ENCODE results near the gene CRYBG2.
"Not testable (repeated sequence)": the region's sequence is repeated elsewhere in the genome, so short reads cannot be mapped to it uniquely, and the experiment has no call there.

The CRYBG2 gene

GRCh38 chr1:26318338-26319064, 35.4 kb downstream of the CRYBG2 start:
- DNase-seq = no peak

- no peak for DNase-seq
Measured at GRCh38 chr1:26317612-26318337, 36.2 kb downstream of the CRYBG2 start, which contains the start of gene CD52. TSS of gene CD52 (plus strand) at chr1:26317958. CDS start at chr1:26318018, 60 bp downstream.

GRCh38 chr1:26317146-26317545, 36.8 kb downstream of the CRYBG2 start:
- no peak for DNase-seq

DNA sequence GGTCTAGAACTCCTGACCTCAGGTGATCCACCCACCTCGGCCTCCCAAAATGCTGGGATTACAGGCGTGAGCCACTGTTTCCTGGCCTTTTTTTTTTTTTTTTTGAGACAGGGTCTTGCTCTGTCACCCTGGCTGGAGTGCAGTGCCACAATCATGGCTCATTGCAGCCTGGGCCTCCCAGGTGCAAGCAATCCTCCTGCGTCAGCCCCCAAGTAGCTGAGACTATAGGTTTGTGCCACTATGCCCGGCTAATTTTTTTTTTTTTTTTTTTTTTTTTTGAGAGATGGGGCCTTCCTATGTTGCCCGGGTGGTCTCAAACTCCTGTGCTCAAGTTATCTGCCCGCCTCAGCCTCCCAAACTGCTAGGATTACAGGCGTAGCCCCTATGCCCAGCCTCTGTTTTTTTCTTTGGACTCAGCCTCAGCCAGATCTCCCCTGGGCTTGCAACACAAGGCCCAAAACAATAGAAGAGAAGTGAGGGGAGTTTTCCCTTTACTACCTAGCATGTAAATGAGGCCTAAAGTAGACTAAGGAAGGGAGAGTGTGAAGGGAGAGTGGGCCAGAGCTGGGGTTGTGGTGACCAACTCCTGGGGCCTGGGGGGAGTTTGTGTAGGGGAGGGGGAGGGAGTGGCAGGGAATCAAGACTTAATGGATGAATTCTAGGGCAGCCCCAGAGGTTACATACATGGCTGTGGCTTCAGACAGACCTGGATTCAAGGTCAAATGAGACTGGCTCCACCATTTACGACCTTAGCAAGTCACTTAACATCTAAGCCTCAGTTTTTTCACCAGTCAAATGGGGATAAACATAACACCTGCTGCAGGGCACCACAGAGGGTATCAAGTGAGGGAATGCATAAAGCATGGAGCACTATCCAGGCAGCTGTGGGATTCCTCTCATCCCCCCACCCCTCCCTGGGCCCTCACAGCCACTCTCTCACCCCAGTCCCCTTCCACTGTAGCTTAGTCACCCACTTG, 37.8 kb downstream of the CRYBG2 start:
- no peak for DNase-seq

GRCh38 chr1:26314501-26314900, 39.4 kb downstream of the CRYBG2 start:
- no peak for DNase-seq

GRCh38 chr1:26307966-26308899, 45.7 kb downstream of the CRYBG2 start:
- not testable (repeated sequence) for DNase-seq

DNA sequence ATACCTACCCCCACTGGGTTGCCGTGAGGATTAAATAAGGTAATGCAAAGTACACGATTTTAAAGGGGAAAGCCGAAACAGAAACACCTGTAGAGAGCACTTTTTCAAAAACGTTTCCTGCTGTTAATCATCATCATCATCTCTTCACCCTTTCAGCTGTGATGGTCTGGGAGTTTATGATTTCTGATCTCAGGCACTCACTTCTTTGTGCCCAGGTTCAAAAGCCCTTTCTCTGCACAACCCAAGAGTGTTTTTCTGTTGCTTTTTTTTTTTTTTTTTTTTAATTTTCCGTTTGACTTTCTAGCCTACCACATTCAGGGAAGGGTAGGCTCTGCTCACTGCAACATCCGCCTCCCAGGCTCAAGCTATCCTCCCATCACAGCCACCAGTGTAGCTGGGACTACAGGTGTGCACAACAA, 46.6 kb downstream of the CRYBG2 start:
- no peak for DNase-seq

- DNase-seq = peak; percentile 96
Measured at GRCh38 chr1:26306290-26307229, 47.4 kb downstream of the CRYBG2 start, which contains the start of gene UBXN11. TSS of gene UBXN11 (minus strand) at chr1:26306636. CDS start at chr1:26302883, 3,753 bp downstream.

DNA sequence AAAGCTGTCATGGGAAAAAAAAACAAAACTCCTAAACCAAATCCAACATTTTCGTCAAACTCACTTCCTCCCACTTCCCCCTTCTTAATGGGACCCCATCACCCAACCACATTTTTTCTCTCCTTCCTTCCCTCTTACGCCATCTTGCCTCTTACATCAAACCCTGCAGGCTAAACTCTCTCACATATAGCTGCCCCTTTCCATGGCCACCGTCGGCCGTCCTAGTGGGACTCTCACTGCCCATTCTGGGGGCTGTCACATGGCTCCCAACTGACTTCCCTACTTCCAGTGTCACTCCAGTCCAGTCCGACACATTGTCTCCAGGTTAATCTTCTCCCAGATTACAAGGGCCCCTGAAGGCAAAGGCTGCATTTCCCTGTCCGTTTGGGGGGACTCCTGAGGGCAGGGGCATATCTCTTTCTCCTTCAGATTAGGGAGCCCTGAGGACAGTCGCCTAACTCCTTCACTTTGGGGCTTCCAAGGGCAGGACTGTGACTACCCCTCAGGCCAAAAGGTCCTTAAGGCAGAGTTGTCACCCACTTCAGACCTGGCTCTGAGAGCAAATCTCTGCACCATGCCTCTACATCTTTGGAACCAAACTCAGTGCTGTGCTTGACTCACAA, 48.2 kb downstream of the CRYBG2 start:
- DNase-seq = no peak

GRCh38 chr1:26302733-26303405, 51.1 kb downstream of the CRYBG2 start:
- no peak for DNase-seq

DNA sequence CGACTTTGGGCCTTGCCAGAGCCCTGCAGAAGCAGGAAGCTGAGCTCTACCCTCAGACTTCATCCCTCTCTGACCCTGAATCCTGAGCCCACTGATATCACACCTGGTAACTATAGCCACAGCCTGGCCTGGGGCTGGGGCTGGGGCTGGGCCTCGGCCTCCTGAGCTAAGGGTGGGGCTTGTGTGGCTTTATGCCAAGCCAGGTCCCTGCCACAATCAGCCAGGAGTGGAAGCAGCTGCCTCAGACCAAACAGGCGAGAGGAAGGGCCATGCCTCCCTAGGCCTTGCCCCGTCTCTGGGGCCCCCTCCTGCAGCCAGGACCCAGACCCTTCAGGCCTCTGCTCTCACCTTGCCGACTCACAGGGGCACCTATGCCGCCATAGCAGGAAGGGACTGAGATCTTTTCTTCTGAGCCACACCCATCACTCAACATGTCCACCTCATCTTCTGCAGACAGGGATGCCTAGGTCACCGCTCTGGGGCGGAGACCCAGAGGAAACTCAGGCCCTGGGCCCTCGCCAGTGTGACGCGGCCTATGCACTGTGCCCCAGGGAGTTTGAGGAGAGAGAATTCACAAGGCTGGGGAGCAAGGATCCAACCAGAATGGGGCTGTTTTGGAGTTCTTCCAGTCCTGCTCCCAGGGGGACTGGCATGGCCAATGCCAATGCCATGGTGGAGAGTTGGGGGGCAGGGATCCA, 53.2 kb downstream of the CRYBG2 start:
- DNase-seq = no peak

DNA sequence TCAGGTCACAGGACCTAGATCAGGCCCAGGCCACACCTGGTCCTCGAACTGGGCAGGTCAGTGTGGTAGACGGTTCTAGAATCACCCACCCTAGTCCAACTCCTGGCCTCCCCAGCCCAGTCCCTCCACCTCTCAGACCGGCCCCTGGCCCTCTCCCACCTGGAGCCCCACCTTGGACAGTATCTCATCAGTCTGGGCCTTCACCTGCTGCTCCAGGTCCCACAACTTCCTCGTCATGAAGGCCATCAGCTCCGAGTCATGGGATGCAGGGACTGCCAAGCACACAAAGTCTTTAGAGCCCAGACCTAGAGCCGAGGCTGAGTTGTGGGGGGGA, 56.2 kb downstream of the CRYBG2 start:
- DNase-seq = no peak

DNA sequence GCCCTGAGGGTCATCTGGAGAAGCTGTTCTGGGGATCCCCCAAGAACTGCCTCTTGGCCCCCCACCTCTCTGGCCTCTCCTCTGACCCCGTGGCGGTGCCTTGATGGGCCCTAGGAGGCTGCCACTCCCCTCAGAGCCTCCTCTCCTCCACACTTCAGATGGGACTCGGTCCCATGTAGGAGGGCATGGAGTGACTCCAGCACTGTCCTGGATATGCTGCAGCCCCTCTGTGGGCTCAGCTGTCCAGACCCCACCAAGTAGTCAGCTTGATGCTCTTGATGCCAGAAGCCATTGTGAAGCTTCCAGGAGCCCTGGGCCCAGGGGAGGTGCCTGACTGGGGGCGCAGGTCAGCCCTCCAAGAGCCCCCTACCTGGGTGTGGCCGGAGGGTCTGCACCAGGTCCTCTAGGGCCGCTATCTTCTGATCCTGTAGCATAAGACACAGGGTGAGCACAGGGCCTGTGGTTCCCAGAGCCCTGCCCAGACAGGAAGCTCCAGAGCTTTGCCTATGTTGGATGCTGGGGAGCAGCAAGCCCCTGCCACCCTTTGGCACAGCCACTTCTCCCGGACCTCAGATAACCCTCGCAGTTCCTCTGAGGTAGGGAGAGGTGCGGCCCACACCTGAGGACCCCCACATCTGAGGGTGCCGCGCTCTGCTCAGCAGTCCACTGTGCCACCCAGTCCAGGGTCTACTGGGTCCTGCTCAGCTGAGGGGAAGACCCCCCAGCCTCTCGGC, 56.7 kb downstream of the CRYBG2 start:
- DNase-seq = no peak

- no peak for DNase-seq
Measured at GRCh38 chr1:26296340-26297056, 57.4 kb downstream of the CRYBG2 start.

DNA sequence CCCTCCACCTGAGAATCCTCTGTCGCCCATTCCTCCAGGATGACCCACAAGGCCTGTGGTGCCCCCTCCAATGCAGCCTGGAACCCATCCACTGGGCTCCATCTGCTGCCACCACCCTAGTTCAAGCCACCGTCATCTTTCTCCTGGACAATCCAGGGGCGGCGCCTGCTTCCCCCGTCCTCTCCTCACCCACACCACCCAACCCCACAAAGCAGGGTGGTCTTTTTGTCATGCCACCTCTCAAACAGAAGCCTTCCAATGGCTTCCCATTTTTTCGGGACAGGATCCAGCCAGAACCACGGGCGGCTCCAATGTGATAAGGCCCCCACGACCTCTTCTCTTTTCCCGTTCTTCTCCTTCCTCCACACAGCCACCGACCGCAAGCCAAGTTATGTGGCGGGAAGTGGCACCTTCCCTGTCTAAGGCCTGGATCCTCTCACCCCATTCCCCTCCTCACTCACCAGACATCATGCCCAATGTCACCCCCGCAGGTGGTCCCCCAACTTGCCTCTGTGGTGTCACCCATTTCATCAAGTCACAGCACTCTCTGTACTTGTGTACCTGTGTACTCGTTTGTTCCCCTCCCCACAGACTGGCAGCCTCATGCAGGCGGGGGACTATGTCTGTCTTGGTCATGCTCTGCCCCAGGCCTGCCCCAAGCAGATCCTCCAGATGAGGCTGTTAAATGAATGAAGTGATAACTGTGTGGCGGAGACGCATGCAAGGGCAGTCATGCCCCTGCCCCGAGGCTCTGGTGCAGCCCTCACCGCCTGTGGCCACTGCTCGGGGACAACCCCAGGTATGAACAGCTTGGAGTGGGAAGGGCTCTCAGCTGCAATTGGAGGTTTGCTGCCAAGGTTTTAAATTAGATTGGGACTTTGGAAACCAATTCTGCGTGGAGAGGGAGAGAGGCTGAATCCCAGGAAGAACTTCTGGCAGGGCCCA, 58.5 kb downstream of the CRYBG2 start:
- DNase-seq = no peak

DNA sequence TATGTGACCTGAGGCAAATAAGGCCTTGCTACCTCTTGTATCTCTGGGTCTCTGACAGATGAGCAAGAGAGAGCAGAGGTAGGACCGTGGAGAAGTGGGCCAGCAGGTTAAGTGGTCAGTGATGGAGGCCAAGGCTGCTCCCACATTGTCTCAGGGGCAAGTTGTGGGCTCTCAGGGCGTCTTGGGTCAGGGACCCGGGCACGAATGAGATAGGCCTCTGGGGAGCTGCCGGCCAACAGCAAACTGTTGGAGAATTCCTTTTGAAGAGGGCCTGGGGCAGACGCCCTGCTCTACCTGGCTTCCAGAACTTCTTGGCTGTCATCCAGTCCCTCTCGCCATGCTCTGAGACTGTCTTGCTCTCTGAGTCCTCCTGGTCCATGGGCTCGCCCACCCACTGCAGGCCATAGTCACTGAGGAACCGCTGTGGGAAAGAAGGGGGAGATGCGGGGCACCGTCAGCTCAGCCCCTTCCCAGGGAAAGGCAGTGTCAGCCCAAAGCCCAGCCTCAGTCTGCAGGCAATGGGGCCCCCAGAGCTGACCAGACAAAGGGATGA, 59.9 kb downstream of the CRYBG2 start:
- no peak for DNase-seq
